Measurements from ENCODE around the gene KRI1. TPM values are rescaled to one million over a fixed set of nuclear protein-coding genes. Genes with fewer than 3 reads are reported as not detected.

Gene KRI1
- total RNA-seq, 1 donor from 2014 or later: 21.6 TPM

GRCh38 chr19:10567656-10568055, 1.8 kb upstream of the KRI1 start:
- Histone ChIP-seq H3K27me3 (no peaks in the 10 kb centered on the region), H3K27ac (peak overlapping the region; percentile 82), H3K9me3 (no peaks in the 10 kb centered on the region), H3K4me1 (peaks cover 57% of the 10 kb centered on the region), H3K36me3 (peaks cover 0 to 3% of the 10 kb centered on the region in 2 donors), H3K4me3 (peak overlapping the region; percentile 69 to 81)
- intact Hi-C loops (cut with DNase I): loop anchor here (5.0 kb wide), 1 partner anchor 165 kb away; the partner anchor contains the start of gene CDC37
- TF ChIP-seq CTCF (IDR thresholded peaks at IDR 0.05) (no peak), POLR2A (IDR thresholded peaks at IDR 0.05) (no peak), POLR2AphosphoS5 (IDR thresholded peaks at IDR 0.05; ENCODE audit: insufficient read depth in 1 of 2, low read depth in 1 of 2) (no peak)
- DNase-seq (ENCODE audit: extremely low spot score in 2 of 2): no peak

GRCh38 chr19:10566658-10567410, 1.0 kb upstream of the KRI1 start:
- Histone ChIP-seq H3K4me3 (peak overlapping the region; percentile 86 to 91), H3K27me3 (no peaks in the 10 kb centered on the region), H3K27ac (peak overlapping the region; percentile 82), H3K36me3 (peaks cover 0 to 3% of the 10 kb centered on the region in 2 donors), H3K9me3 (no peaks in the 10 kb centered on the region), H3K4me1 (peaks cover 50% of the 10 kb centered on the region)
- intact Hi-C loops (cut with DNase I): loop anchor here (5.0 kb wide), 1 partner anchor 165 kb away; the partner anchor contains the start of gene CDC37
- TF ChIP-seq POLR2A (IDR thresholded peaks at IDR 0.05): no peak
- TF ChIP-seq POLR2AphosphoS5 (IDR thresholded peaks at IDR 0.05; ENCODE audit: insufficient read depth in 1 of 2, low read depth in 1 of 2): no peak
- no peak for TF ChIP-seq CTCF (IDR thresholded peaks at IDR 0.05)
- DNase-seq (ENCODE audit: extremely low spot score in 2 of 2): no peak

GRCh38 chr19:10566408-10566657, 523 bp upstream of the KRI1 start:
- Histone ChIP-seq H3K27ac (peak overlapping the region; percentile 82), H3K4me3 (peak overlapping the region; percentile 86 to 91), H3K9me3 (no peaks in the 10 kb centered on the region), H3K27me3 (no peaks in the 10 kb centered on the region), H3K36me3 (peaks cover 0 to 3% of the 10 kb centered on the region in 2 donors), H3K4me1 (peaks cover 48% of the 10 kb centered on the region)
- TF ChIP-seq POLR2A (IDR thresholded peaks at IDR 0.05): no peak
- no peak for TF ChIP-seq POLR2AphosphoS5 (IDR thresholded peaks at IDR 0.05; ENCODE audit: insufficient read depth in 1 of 2, low read depth in 1 of 2)
- no peak for TF ChIP-seq CTCF (IDR thresholded peaks at IDR 0.05)
- intact Hi-C loops (cut with DNase I): loop anchor here (5.0 kb wide), 1 partner anchor 164 kb away; the partner anchor contains the start of gene CDC37
- DNase-seq (ENCODE audit: extremely low spot score in 2 of 2): no peak

GRCh38 chr19:10565028-10565566, 713 bp downstream of the KRI1 start:
- TF ChIP-seq POLR2AphosphoS5 (IDR thresholded peaks at IDR 0.05; ENCODE audit: insufficient read depth in 1 of 2, low read depth in 1 of 2): no peak
- TF ChIP-seq CTCF (IDR thresholded peaks at IDR 0.05): peak in 1 of 3 experiments; percentile 33
- H3K4me3 ChIP-seq: peak overlapping the region; percentile 86 to 91
- H3K36me3 ChIP-seq: peaks cover 0 to 12% of the 10 kb centered on the region in 2 donors
- intact Hi-C loops (cut with DNase I): loop anchor here (2.0 to 5.0 kb wide), 2 partner anchors 62 to 163 kb away; partner anchors contain the start of genes CDC37 and KEAP1
- no peaks in the 10 kb centered on the region for H3K9me3 ChIP-seq
- no peaks in the 10 kb centered on the region for H3K27me3 ChIP-seq
- H3K4me1 ChIP-seq: peaks cover 48% of the 10 kb centered on the region
- peak overlapping the region; percentile 82 for H3K27ac ChIP-seq
- no peak for DNase-seq (ENCODE audit: extremely low spot score in 2 of 2)

GRCh38 chr19:10562609-10563008, 3.2 kb downstream of the KRI1 start:
- intact Hi-C loops (cut with DNase I): no loop called here
- Histone ChIP-seq H3K36me3 (peaks cover 0 to 36% of the 10 kb centered on the region in 2 donors), H3K27ac (no peak overlapping the region), H3K4me1 (peaks cover 32% of the 10 kb centered on the region), H3K4me3 (no peak overlapping the region), H3K9me3 (no peaks in the 10 kb centered on the region), H3K27me3 (no peaks in the 10 kb centered on the region)
- TF ChIP-seq POLR2A (IDR thresholded peaks at IDR 0.05) (no peak), POLR2AphosphoS5 (IDR thresholded peaks at IDR 0.05; ENCODE audit: insufficient read depth in 1 of 2, low read depth in 1 of 2) (no peak), CTCF (IDR thresholded peaks at IDR 0.05) (no peak)
- no peak for DNase-seq (ENCODE audit: extremely low spot score in 2 of 2)
